HG02678 (cell line): ENCODE measurements around the gene HTN1.
"Not testable (repeated sequence)": the region's sequence is repeated elsewhere in the genome, so short reads cannot be mapped to it uniquely, and the experiment has no call there.

Experiments used
- ATAC-seq: cut with Tn5 transposase; IDR thresholded peaks from one replicate; pipeline ENCODE4 v1.9.1; 2021; ENCODE audit warnings: mild to moderate bottlenecking, moderate library complexity; ENCODE audit not compliant: unreplicated experiment

Gene HTN1

DNA sequence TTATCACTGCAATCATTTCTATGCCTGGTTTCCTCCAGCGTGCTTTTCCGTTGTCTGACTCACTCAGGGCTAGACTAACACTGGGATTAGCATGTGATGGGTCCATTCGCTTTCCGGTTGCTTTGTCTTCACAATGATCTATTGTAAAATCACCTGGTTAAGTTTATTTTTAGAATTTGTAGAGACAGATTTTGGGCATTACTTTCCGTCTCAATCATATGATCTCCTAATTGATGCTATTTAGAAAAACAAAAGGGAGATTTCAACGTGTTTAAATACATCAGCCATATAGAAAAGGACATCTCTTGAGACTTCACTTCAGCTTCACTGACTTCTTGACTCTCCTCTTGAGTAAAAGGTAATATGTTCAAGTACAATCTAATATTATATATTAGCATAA is at the start of gene HTN1:
TSS of gene HTN1 (plus strand) at position 301 of the 400 bp plus-strand sequence. CDS start 2,639 bp downstream, outside the sequence.
- ATAC-seq = not testable (repeated sequence)

- ATAC-seq = no peak
Measured at GRCh38 chr4:70000711-70001110, 49.5 kb upstream of the HTN1 start.

DNA sequence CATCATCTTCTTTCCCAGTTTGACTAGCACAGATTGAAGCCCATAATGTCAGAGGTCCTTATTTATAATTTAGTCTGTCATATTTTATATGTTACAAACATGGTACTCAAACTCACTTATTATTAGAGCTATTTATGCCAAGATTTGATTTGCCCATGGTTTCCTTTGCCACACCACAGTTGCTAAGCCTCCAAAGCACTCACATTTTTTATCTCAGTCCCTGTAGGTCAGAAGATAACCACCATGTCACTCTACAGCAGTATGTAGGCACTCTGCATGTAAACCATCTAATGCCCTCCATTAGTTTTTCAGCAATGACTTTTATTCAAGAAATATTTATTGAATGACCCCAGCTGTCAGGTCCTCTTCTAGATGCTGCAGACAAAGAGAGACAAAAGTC is 47.7 kb upstream of the HTN1 start:
- no peak for ATAC-seq

DNA sequence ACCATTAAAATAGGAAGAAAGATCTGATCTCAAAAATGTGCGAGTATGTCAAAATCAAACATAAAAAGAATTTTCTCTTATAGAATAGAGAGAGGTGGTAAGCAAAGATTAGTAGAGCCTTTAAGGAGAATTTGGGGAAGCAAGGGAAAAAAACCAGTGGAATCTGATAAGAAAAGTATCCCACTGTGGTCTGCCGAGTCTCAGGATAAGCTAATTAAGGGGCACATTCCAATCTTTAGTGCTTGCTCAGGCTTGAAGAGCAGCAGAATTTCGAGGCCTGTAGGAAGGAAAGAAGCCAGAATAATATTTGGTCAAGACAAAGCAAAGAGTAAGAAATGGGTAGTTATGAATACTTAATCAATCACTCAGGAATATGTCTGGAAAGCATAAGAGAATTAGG is 41.5 kb upstream of the HTN1 start:
- no peak for ATAC-seq

GRCh38 chr4:70019006-70019405 is 31.2 kb upstream of the HTN1 start:
- not testable (repeated sequence) for ATAC-seq

GRCh38 chr4:70023218-70023617 is 27.0 kb upstream of the HTN1 start:
- ATAC-seq = no peak

DNA sequence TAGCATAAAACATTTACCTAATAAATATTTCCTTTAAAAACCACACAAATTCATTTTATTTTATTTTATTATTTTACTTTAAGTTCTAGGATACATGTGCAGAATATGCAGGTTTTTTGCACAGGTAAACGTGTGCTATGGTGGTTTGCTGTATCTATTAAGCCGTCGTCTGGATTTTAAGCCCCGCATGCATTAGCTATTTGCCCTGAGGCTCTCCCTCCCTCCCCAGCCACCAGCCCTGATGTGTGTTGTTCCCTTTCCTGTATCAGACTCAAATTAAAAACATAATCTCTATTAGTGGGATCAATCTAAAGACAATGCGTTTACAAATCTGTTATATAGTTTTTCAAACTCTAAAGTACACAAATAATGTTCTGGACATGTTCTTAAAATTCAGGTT is 23.2 kb upstream of the HTN1 start:
- ATAC-seq = no peak

DNA sequence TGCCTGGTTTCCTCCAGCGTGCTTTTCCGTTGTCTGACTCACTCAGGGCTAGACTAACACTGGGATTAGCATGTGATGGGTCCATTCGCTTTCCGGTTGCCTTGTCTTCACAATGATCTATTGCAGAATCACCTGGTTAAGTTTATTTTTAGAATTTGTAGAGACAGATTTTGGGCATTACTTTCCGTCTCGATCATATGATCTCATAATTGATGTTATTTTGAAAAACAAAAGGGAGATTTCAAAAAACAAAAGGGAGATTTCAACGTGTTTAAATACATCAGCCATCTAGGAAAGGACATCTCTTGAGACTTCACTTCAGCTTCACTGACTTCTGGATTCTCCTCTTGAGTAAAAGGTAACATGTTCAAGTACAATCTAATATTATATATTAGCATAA is 22.1 kb upstream of the HTN1 start, which contains the start of gene HTN3:
TSS of gene HTN3 (plus strand) at position 301 of the 400 bp plus-strand sequence. CDS start 2,282 bp downstream, outside the sequence.
- not testable (repeated sequence) for ATAC-seq

DNA sequence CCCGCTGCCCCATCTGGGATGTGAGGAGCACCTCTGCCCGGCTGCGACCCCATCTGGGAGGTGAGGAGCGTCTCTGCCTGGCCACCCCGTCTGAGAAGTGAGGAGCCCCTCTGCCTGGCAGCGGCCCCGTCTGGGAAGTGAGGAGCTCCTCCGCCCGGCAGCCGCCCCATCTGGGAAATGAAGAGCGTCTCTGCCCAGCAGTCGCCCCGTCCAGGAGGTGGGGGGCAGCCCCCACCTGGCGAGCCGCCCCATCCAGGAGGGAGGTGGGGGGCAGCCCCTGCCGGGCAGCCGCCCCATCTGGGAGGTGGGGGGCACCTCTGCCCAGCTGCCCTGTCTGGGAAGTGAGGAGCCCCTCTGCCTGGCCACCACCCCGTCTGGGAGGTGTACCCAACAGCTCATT is 12.7 kb upstream of the HTN1 start:
- ATAC-seq = not testable (repeated sequence)

DNA sequence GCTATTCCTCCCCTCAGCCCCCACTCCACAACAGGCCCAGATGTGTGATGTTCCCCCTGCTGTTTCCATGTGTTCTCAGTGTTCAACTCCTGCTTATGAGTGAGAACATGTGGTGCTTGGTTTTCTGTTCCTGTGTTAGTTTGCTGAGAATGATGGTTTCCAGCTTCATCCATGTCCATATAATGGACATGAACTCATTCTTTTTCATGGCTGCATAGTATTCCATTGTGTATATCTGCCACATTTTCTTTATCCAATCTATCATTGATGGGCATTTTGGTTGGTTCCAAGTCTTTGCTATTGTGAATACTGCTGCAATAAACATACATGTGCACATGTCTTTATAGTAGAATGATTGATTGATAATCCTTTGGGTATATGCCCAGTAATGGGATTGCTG is 10.3 kb upstream of the HTN1 start:
- ATAC-seq = not testable (repeated sequence)

DNA sequence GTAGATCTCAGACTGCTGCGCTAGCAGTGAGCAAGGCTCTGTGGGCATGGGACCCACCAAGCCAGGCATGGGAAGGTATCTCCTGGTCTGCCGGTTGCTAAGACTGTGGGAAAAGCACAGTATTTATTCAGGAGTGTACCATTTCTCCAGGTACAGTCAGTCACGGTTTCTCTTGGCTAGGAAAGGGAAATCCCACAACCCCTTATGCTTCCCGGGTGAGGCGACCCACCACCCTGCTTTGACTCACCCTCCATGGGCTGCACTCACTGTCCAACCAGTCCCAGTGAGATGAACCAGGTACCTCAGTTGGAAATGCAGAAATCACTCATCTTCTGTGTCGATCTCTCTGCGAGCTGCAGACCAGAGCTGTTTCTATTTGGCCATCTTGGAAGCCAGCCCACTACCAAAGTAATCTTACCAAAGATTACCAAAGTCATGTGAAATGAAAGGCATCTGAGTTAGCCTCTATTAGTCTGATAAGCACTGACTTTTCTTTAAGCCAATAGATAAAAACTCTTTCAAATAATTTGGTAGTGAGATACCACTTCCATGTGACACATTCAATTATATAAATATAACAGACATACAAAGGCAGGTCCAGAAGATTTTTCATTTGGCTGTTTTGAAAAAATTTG is 8.5 kb upstream of the HTN1 start:
- no peak for ATAC-seq

GRCh38 chr4:70056534-70056933 is 6.3 kb downstream of the HTN1 start:
- ATAC-seq = not testable (repeated sequence)

DNA sequence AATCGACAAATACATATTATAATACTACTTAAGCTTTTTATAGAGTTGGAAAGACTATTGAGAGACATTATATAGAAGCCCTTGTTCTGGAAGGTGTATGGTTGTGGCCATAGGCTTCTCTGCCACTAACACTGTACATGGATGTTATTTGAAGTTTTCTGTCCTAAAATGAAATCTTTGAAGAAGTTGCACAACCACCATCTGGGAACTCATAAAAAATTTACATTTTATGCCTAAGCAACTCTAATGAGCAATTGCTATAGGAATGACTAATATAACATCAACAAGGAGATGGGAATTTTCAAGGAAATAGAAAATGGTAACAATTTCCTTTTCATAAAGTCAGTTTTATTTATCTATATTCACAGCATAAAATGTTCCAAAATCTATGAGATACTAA is 7.4 kb downstream of the HTN1 start:
- ATAC-seq = no peak

GRCh38 chr4:70059149-70059548 is 8.9 kb downstream of the HTN1 start:
- no peak for ATAC-seq

- peak; percentile 85 for ATAC-seq
Measured at GRCh38 chr4:70062000-70062399, 11.8 kb downstream of the HTN1 start.

- no peak for ATAC-seq
Measured at GRCh38 chr4:70080205-70080604, 30.0 kb downstream of the HTN1 start.

- no peak for ATAC-seq
Measured at GRCh38 chr4:70099206-70099605, 49.0 kb downstream of the HTN1 start.
